Measurements from ENCODE around the gene INPP1.

GRCh38 chr2:190339394-190339793, 4.0 kb upstream of the INPP1 start:
- TF ChIP-seq POLR2AphosphoS5 (IDR thresholded peaks at IDR 0.05; ENCODE audit: insufficient read depth in 1 of 2, low read depth in 1 of 2) (no peak), CTCF (IDR thresholded peaks at IDR 0.05) (no peak), POLR2A (IDR thresholded peaks at IDR 0.05) (no peak)
